T-helper 1 cell (primary cell): ENCODE results near the gene UNC5B.

Experiments
- DNase-seq, 5 donors: peaks; one replicate each; pipeline ENCODE4 v3.0.0-alpha.2; 2012 to 2020

Gene UNC5B

DNA sequence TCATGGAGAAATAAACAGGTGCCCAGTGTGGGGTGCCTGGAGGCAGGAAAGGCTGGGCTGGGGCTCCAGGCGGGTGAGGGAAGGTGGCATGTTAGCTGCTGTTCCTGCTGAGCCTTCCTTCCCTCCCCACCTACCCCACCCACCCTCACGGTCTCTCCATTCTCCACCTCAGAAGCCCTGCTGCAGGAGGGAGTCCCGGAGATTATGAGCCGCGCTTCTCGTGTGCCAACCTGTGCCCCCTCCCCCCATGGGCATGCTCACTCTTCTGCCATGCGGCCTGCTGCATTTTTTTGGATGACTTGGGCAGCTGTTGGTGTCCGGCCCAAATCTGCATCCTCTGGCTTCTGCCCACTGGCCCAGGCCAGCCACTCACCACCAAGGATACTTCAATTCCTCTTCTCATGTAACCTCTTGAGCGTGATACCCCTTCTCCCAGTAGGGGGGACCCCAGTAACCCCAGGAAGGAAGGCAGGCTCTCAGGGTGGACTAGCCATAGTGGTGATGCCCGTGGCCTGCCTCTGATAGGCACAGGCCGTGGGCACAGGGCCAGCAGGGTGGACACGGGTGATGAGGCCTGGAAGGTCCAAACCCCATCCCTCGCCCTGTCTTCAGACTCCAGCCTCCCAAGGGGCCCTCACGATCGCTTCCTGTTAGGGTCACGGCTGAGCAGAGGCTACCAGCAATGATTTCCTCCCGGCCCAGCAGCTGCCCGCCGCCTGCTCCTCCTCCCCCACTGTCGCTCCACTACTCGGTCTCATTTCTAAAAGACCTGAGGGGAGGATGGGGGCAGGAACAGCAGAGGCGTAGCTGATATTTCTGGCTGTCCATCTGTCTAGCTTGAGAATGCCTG is 27.8 kb downstream of the UNC5B start:
- no peak for DNase-seq

DNA sequence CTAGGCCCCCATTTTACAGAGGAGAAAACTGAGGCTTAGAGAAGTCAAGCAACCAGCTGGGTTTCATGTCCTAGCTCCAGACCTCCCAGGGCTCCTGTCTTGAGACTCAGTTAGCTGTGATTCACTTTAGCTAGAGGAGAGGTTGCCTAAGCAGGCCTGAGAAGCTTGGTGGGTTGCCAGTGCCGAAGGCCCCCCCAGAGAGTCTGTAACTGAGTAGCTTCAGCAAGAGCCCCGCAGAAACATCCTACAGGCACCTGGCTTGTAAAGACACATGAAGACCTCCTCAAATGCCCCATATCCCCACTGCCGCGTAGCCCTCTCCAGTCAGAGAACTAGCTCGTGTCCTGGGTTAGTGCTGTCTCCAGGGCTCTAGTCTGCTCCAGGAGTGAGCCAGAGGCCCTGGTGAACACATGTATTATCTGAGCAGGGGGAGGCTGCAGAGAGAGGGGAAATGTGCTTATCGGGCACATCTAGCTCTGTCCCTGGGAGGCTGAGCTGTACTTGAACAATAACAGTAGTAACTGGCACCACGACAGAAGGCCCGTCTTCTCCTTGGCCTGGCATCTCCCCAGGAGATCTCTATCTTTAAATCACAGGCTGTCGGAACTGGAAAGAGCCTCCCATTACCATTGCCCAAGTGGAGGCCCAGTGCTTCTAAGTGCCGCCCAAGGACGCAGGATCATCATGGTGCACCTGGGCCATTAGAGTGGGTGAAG is 28.9 kb downstream of the UNC5B start:
- DNase-seq: no peak

DNA sequence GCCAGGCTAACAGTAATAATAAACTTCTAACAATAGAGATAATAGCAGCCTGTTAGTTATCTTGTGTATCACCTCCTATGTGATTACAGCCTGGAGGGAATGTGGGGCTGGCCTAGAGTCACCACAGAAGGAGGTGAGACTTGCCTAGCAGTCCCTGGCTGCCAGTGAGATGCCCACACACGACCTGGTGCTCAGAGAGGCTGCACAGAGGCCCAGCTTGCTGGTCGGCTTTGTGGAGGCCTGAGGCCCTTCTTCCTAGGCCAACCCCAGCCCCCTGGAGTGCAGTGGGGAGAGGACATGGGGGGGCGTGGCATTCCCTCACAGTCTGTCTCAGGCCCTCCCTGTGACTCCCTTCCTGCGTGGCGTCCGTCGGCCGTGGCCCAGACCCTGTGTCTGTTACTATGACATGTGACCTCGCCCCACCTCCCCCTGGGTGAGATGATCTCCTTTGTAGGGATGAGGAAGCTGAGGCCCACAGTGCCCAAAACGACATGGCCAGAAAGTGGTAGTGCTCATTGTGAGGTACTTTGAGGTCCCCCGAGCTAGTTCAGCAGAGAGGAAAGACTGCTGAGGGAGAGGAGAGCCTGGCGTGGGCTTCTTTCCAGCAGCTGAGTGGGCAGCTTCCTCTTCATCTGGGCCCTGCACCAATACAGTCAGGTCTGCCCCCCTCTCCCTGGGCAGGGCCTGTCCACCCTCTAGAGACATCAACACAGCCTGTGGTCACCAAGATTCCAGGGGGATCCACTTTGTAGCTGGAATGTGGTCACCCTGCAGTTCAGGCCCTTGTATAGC is 29.7 kb downstream of the UNC5B start:
- DNase-seq: no peak

DNA sequence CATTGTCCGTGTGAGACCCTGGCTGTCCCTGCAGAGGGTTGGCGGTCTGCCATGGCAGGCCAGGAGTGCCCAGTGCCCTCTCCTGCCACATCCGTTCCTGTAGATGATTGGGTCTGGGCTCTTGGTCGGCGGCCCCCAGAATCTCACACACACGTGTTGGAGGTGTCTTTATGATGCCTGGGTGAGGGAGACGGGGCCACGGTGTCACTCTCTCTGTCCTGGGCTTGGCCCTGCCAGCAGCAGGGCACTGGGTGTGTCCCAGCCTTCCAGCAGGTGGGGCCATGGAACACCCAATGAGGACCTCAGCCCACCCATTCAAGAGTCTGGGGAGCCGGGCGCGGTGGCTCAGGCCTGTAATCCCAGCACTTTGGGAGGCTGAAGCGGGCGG is 30.2 kb downstream of the UNC5B start:
- no peak for DNase-seq

DNA sequence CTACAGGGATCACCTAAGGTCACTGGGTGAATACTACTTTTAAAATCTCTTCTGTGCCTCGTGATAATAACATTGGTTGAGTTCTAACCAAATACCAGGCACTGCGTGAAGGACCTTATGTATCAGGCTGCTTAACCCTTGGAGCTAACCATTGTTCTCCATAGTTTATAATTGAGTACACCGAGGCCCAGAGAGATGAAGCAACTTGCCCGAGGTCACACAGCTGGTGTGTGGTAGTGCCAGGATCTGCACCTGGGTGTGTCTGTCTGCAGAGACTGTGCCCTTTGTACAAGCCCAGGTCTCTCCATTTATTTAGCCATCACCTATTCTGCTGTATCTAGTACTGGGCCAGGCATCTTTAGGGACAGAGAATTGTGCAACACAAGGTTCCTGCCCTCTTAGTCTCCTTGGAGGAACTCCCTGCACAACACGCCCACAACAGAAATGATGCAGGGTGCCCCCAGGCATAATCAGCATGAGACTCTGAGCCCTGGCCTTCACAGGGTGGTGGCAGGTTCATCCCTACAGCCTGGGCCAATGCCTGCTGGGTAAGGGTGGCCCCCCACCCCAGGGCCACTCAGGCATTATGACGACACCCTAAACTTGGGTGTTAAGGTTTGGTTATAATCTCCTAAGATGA is 31.5 kb downstream of the UNC5B start:
- DNase-seq: no peak

DNA sequence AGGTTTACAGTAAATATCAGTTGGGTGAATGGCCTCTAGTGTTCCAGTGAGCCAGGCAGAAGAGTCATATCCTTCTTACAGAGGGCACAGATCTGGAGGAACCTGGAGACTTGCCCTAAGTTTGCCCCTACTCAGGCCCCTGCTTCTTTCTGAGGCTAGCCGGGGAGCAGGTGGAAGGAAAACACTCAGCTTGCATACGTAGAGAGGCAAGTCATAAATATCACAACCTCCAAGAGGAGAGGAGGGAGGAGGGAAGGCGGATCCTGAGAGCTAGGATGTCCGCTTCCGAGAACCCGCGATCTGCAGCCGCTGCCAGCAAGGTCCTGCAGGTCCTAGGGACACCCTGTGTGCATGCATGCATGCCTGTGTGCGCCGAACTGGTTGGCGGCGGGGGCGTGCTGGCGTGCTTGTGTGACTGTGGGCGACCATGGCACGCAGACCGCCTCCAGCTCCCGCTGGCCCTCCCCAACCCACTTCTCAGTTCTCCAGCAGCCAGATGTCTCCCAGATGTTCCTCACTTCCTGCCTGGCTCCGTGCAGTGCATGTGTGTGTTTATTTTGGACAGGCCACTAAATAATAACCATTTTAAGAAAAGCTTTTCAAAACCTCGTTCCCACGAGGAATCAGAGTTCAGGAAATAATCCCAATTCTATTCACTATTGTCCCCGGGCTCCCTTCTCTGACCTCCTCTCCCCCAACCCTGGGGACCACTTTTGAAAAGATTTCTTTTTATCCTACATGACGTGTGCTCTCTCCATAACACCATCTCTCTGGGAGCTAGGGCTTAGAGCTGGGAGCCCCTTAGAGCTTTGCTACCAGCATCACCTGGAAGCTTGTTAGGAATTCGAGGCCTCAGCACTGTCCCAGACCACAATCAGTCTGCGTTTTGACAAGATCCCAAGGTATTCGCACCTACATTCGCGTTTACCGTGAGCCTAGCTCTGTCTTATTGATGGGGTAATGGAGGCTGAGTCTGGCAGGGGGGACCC is 32.4 kb downstream of the UNC5B start:
- no peak for DNase-seq

DNA sequence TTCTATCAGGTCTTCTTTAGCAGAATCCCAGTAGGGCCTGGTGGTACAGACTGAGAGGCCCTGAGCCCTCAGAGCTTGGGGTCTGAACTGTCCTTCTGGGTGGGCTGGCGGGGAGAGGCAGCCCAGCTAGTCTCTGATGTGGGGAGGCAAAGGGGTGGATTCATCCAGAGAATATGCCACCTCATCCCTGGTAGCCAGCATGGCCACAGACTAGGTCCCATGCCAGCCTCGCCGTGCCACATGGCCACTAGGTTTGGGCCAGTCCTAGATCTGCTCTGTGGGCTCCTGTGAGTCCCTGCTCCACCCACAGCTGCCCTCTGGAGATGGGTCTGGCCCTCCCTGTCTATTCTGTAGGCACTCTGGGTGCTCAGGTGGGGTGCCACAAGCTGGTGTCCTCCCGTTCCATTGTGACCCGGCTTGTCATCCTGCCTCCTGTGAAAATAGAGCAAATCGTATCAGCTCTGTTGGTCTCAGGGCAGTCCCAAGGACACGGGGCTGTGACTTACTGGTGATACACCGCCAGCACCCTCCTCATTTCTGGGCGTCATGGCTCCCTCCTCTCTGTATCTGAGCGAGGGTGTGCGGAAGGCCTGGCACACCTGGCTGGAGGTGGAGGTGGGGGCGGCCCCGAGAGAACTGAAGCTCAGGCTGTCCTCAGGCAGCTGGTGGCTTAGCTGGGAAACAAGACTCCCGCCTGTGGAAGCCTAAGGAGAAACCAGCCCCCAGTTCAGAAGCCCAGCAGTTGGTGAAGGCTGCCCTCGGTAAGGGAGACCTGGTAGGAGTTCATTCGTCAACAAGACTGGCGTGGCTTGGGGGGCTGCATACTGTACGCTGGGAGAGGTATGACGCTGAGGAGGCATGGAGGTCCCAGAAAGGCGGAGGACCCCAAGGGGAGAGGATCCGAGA is 33.3 kb downstream of the UNC5B start:
- DNase-seq: no peak

DNA sequence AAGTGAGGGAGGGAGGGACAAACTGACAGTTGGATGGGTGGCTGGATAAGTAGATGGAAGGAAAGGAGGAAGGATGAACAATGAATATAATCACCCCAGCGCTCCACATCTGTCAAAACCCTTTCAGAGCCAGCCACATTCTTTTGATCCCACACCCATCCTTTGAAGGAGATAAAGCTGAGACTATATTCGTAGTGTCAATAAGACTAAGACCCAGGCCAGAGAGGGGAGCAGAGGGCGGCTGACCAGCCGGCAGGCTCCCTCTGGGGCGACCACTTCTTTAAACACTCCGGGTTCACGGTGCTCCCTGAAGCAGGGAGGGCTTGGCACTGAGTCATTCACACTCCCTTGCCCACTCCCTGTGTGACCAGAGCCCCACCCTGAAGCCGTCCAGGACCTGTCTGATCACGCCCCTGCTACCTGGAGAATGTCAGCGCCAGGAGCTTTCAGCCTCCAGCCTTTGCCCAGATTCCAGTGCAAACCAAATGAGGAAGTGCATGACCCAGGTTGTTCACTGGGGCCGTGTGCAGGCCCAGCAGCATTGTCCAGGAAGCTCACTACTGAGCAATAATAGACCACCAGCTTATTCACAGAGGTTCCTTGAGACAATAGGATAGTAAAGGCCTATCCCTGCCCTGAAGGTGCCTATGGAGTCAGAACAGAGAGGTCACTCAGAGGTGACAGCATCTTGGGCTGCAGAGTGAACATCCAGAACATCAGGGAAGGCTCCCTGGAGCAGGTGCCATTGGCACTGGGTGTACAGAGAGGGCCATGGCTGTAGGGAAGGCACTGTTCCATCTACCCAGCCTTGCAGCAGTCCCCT is 34.4 kb downstream of the UNC5B start:
- no peak for DNase-seq

DNA sequence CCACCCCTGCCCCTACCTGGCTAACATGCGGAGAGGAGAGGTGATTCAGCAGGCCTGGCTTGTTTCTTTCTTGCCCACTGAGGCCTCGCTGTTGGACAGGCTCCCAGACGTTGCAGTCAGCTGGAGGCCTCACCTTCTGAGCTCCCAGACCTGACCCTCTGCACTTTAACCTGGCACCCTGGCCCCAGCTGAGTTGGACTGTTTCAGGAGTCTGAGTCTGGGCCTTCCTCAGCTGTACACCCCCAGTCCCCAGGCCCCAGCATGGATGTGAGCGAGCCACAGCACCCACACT is 35.0 kb downstream of the UNC5B start:
- no peak for DNase-seq

DNA sequence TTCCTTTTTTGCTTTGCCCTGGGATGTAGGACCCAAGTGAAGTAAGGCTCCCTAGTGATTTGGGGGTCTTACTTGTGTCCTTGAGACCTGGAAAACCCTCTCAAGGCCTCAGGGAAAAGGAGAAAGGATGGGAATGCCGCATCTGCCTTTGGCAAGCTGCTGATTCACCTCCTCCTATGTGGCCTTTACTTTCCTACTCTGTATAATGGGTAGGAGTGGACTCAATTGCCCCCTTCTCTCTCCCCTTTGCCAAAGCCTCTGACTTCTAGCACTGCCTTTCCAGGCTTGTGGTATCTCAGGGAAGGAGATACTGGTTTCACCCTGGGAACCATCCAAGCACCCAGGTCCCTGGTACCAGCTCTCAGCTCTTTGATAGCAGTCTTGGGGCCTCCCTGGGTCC is 35.4 kb downstream of the UNC5B start:
- DNase-seq: no peak

DNA sequence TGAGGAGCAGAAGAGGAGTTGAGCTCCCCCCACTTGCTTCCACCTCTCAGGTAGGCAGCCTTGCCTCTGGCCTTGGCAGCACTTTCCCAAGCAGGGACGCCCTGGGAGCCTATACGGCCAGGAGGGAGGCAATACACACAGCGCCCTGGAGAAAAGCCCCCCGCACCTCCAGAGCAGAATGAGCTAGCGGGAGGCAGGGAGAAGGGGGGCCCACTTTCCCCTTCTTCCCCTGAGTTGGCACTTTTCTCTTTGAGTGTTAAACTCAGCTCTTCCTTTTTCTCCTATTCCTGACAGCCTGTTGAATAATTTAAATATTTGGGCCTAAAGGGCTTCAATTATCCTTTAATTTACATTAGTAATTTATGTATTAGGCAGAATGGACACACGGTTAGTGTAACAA is 35.8 kb downstream of the UNC5B start:
- no peak for DNase-seq

DNA sequence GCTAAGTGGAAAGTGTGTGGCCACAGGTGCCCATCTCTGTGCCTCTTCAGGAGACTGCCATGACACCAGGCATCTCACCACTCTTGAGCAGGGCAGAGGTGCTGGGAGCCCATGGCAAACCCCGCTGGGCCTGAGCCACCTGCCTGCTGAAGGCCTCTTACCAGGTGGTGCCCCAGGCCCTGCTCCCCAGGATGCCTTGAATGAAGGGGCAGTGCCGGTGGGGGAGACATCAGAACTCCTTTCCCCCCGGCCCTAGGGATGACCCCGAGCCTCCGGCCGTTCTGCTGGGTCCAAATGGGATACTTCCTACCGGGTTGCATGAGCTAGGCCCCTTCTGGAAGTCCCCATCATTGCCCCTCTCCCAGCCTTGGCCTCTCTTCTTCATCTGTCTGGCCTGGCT is 37.6 kb downstream of the UNC5B start:
- no peak for DNase-seq

DNA sequence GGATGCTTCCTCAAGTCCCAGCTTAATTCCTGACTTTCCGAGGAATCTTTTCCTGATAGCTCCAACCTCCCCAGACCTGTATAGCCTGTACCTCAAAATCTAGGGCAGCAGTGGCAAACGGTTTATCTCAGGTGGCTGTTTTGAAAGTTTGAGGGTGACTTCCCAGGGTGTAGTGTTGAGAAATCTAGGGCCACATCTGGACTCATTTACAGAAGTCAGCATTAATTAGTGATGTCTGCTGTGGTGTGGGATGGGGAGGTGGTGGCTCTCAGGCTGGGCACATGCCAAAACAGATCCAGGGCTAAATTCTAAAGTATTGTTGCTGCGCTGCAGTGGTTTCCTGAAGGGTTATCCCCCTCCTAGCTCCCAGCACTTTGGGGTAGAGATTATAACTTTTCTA is 38.0 kb downstream of the UNC5B start:
- DNase-seq: no peak

DNA sequence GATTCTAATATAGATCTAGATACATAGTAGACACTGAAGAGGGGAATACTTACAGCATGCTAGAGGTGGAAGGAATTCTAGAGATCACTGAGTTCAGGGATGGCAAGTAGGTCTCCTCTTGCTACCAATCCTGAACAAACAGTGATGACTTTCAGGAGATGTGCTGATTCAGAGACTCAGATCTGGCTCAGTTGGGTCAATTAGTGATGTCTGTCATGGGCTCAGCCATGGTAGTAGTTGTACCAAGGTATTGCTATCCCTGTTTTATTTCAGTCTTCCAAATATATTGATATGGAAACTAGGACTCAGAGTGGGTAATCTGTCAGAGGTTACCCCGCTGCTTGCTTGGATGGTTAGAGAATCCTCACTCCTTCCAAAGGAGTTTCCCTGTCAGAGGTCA is 38.5 kb downstream of the UNC5B start:
- no peak for DNase-seq

DNA sequence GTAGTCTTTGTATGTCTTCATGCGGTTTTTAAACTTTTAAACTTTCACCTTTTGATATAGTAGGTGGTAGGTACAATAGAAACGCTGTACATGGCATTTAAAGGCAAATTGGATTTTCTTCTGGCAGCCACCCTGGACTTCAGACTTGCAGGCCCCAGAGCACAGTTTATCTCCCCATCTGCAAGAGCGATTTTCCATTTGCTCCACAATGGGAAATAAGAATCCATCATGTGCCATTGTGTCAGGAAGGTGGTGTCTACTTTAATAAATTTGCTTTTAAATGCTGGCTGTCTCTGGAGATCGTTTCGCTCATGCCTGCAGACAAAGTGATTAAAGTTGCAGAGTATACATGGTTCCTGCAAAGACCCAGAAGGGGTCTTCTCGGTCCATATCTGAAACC is 38.9 kb downstream of the UNC5B start:
- no peak for DNase-seq

DNA sequence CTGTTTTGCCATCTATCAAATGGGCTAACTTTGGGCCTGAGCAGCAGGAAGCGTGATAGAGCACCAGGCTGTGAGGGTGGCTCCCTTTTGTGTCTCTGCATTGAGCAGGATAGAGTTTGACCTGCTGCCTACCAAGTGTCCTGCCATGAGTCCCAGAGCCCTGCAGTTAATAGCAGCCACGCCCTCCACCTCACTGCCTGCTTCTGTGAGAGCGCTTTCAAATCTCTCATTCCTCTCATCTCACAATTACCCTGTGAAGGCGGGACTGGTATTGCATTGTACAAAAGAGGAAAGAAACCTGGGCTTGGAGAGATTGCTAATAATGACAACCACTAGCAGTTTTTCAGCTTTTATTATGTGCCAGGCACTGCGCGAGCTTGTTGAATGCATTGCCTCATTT is 39.9 kb downstream of the UNC5B start:
- DNase-seq: no peak

DNA sequence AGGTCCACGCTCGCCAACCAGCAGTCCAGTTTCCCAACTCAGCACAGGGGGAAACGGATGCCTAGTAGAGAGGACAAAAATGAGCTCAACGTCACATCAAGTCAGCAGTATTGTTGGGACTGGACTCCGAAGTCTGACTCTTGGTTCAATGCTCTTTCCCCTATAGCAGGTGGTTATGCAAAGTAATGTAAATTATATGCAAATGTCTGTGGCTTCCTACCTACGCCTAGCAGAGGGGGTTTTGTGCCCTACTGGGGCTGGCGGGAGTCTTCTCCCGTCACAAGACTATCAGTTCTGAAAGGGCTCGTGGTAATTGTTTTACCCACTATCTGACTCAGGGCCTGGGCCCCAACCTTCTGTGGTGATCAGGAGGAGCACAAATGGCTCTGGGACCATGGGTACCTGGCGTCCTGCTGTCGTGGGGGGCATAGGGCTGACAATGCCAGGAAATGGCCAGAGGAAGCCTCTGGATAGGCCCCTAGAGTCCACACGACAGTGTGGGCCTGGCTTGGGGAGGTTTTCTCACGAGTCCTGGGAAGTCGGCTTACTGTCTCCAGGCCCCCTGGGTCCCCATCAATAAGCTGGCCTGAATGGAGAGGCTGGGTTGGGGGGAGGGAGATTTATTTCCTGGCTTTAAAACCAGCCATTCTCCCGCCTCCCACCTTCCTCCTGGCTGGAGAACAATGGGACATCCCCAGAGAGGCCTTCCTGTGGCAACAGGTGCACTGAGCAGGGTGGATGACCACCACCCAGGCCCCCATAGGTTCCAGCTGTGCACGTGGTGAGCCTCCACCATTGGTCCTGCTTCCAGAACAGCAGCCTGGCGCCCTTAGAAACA is 41.8 kb downstream of the UNC5B start:
- DNase-seq: no peak

DNA sequence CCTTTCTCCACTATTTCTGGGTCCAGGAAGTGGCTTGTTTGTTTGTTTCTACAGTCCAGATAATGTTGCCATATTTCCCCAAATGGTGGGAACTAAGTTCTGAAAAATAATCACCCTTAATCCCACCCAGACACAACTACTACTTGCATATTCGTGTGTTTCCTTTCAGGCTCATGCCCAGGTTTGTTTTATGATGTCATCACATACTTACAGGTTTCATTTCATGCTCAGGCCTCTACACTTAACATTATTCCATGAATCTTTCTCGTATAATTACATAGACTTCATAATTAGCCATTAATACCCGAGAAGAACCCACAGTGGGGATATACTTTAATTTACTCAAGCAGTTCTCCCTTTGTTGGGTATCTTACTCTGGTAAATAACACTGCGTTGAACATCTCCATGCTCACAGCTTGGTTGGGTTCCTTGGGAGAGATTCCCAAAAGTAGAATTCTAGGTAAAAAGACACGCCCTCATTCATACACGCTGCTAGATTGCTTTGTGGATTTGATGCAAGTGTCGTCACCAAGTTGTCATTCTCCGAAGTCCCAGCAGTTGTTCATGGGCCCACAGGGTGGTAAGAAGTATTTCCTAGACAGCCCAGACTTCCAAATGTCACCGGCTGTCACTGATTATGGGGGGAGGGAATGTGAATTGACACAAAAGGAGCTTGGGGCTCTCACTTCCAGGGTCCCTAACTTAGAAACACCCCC is 42.6 kb downstream of the UNC5B start:
- no peak for DNase-seq

DNA sequence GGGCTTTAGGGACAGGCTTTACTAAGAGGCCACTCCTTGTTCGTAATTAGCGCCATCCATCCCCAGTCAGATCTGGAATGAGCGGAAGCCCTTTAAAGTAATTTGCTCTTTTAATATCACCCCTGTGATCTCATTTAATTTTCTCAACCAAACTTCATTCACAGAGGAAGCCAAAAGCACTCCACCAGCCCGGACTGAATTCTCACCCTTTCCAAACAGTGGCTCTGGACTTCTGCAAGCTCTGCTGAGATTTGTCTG is 43.1 kb downstream of the UNC5B start:
- DNase-seq: no peak
